ENCODE measurements around the gene USP10. TPM values are rescaled to one million over a fixed set of nuclear protein-coding genes. Genes with fewer than 3 reads are reported as not detected.

USP10 gene
- total RNA-seq, 1 experiment from 2014 or later: 203 TPM

- TF ChIP-seq CTCF (conservative IDR thresholded peaks at IDR 0.05): no peak
- Mint-ChIP-seq H3K9me3 (no peaks in the 10 kb centered on the region), H3K27me3 (ENCODE audit: low read depth) (no peaks in the 10 kb centered on the region), H3K4me3 (no peak overlapping the region), H3K27ac (no peak overlapping the region), H3K4me1 (no peaks in the 10 kb centered on the region), H3K36me3 (ENCODE audit: insufficient read depth in 1 of 3, low read depth in 3 of 3) (peaks cover 26 to 32% (median 27%) of the 10 kb centered on the region in 3 experiments)
- Histone ChIP-seq H3T11ph (ENCODE audit: low read length) (no peak overlapping the region), H3K9me3 (ENCODE audit: control insufficient read depth, low read depth, low read length) (no peaks in the 10 kb centered on the region), H4K8ac (replicated peaks; ENCODE audit: insufficient read length, low read depth, low read length) (no peak overlapping the region), H2BK20ac (ENCODE audit: low read depth, low read length, poor library complexity, severe bottlenecking) (no peak overlapping the region), H3K4ac (ENCODE audit: low read depth, low read length) (no peak overlapping the region), H2BK15ac (ENCODE audit: low read depth, low read length) (no peak overlapping the region), H3K27ac (ENCODE audit: insufficient read length, low read depth, low read length) (no peak overlapping the region), H2AFZ (ENCODE audit: low read length) (no peak overlapping the region), H3K9ac (ENCODE audit: extremely low read depth, insufficient read length, low read length) (no peak overlapping the region), H3K23ac (ENCODE audit: insufficient read length, low read depth, low read length) (no peak overlapping the region), H2BK120ac (ENCODE audit: low read depth, low read length, poor library complexity, severe bottlenecking) (no peak overlapping the region), H3K4me2 (ENCODE audit: insufficient read depth, insufficient read length, low read length) (no peak overlapping the region), H3K27me3 (ENCODE audit: insufficient read depth, low read length) (no peaks in the 10 kb centered on the region), H4K5ac (ENCODE audit: insufficient read length, low read depth, low read length) (no peak overlapping the region), H3K18ac (ENCODE audit: insufficient read length, low read depth, low read length) (no peak overlapping the region), H2AK5ac (ENCODE audit: insufficient read length, low read length) (no peak overlapping the region), H2BK12ac (ENCODE audit: insufficient read length, low read depth, low read length) (no peak overlapping the region), H4K20me1 (ENCODE audit: control insufficient read depth, insufficient read depth, insufficient read length) (no peaks in the 10 kb centered on the region), H3K79me1 (ENCODE audit: insufficient read depth, low read depth, low read length, poor library complexity, severe bottlenecking) (no peaks in the 10 kb centered on the region), H3K56ac (ENCODE audit: insufficient read length, low read depth, low read length) (no peak overlapping the region), H3K4me1 (ENCODE audit: insufficient read depth, low read length) (no peaks in the 10 kb centered on the region), H4K91ac (ENCODE audit: insufficient read length, low read depth, low read length) (no peak overlapping the region), H2BK5ac (ENCODE audit: insufficient read length, low read length) (no peak overlapping the region), H3K14ac (ENCODE audit: insufficient read depth, low read length) (no peak overlapping the region), H3K79me2 (ENCODE audit: insufficient read depth, low read length) (no peaks in the 10 kb centered on the region), H3K23me2 (ENCODE audit: insufficient read length, low read depth, low read length, poor library complexity, severe bottlenecking) (no peaks in the 10 kb centered on the region)
- WGBS (ENCODE audit: extremely low coverage, insufficient read length, low lambda C conversion rate): no CpG with 5 or more reads among the region's 2 CpGs
- no peak for DNase-seq
Observed at GRCh38 chr16:84782846-84783245, 83.0 kb downstream of the USP10 start.

All from H9 (cell line).